GM19324 (cell line): ENCODE data around the gene ARRDC4.

ENCODE experiments used
- ATAC-seq: cut with Tn5 transposase; IDR thresholded peaks from one replicate; pipeline ENCODE4 v1.9.1; 2021; ENCODE audit warnings: mild to moderate bottlenecking, moderate library complexity; ENCODE audit not compliant: unreplicated experiment, low FRiP score

ARRDC4 gene

GRCh38 chr15:97995192-97995591, 34.7 kb downstream of the ARRDC4 start:
- no peak for ATAC-seq

DNA sequence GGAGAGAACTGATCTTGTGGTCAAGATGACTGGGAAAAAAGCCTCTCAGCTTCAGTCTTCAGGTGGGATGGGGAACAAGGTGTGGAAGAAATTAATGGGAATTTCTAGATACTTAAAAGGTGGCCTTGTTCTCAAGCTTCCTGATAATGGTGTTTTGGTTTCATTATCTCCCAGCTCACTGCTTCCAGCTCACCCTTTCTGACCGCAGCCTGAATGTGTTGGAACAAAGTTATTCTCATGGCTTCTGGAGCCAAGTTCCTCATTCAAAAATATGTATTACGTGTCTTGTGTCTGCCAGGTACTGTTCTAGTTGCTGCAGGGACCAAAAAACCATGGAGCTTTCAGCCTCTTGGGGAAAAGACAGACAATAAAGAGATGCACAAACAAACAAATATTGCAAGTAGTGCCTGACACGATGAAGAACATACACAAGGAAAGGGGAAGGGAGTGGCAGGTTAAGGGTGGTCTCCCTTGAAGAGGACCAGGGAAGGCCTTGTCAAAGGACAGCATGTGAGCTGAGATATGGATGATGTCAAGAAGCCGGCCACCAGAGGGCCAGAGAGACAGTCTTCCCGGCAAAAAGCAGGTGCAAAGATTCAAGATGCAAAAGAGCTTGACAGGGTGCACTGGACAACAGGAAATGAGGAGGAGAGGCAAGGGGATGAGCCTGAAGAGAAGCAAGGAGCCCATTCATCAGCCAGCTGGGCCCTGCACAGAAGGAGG, 35.5 kb downstream of the ARRDC4 start:
- ATAC-seq: no peak

GRCh38 chr15:97998307-97999071, 38.0 kb downstream of the ARRDC4 start:
- ATAC-seq: no peak

DNA sequence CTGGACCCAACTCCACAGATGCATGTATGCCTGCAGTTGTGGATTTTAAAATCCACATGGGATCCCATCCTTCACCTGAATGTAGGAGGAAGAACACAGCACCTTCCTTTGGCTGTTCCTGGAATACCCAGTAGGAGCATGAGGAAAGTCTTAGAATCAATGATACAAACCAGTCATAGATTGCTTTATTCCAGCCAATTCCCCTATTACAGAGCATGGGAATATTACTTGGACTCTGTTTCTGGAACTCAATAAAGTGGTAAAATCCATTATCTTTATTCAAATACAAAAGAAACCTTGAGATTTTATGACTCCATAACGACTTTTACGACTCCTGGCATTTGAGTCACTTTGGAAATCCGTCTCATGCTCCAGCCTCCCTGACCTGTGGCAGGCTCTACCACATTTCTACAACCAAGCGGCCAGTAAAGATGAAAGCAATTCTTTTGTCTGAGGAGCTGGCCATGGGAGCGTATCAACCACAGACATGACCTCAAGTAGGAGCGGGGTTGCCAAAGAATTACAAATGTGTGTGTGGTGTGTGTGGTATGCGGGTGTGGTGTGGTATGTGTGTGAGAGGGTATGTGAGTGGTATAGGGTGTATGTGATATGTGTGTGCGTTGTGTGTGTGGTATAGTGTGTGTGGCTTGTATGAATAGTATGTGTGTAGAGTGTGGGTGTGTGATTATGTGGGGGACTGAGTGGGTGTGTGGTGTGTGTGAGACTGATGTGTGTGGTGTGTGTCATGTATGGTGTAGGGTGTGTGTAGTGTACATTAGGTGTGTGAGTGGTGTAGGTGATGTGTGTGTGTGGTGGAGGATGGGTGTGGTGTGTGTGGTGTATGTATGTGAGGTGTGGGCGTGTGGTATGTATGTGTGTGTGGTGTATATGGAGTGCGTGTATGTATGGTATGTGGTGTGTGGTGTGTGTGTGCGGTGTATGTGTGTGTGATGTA, 40.0 kb downstream of the ARRDC4 start:
- no peak for ATAC-seq

DNA sequence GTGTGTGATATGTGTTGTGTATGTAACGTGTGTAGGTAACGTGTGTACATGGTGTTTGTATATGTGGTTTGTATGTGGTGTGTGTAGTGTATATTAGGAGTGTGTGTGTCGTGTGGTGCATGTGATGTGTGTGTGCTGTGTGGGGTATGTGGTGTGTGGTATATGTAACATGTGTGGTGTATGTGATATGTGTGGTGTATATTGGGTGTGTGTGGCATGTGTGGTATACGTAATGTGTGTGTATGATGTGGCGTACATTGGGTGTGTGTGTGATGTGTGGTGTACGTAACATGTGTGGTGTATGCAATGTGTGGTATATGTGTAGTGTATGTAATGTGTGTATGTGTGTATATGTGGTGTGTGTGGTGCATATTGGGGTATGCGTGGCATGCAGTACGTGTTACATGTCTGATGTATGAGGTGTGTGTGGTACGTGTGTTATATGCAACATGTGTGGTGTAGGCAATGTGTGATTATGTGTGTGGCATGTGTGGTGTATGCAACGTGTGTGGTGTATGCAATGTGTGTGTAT, 41.2 kb downstream of the ARRDC4 start:
- ATAC-seq: no peak

DNA sequence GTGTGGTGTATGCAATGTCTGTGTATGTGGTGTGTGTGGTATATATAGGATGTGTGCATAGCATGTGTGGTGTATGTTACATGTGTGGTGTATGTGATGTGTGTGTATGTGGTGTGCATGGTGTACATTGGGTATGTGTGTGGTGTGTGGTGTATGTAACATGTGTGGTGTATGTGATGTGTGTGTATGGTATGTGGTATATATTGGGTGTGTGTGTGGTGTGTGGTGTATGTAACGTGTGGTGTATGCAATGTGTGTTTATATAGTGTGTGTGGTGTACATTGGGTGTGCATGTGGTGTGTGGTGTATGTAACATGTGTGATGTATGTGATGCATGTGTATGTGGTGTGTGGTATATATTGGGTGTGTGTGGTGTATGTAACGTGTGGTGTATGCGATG, 41.9 kb downstream of the ARRDC4 start:
- ATAC-seq: no peak

- no peak for ATAC-seq
Observed at GRCh38 chr15:98002866-98003265, 42.4 kb downstream of the ARRDC4 start.

GRCh38 chr15:98003518-98003917, 43.0 kb downstream of the ARRDC4 start:
- no peak for ATAC-seq

DNA sequence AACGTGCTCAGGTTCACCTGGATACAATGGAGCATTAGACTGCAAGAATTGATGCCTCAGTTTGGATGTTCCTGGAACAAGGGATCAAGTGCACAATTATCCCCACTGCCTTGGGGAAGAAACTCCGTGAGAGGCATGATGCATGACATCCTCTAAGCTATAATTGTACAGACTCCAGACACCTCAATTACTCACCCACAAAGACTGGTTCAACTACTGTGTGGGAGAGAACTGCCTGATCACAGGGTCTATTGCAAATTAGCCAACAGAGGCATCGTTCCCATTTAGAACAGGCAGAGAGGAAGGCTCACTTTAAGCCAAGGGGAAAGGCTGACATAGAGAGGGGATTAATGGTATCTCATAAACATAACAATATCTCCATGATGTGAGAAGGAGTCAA, 43.5 kb downstream of the ARRDC4 start:
- no peak for ATAC-seq

DNA sequence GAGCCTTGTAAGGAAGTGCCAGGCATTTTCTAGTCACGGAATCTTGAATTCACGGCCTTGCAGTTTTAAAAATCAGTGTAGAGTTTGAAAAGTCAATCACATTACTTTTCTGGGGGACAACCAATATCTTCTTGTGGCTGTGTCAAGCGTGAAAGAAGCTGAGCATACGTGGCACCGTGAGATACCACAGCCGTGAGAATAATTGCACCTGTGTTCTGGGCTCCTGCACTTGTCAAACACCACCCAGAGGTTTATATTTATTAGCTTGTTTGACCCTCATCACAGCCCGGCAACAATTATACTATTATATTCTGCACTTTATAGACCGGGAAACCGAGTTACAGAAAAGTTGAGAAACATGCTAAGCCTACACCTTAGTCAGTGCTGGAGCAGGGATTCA, 45.2 kb downstream of the ARRDC4 start:
- ATAC-seq: no peak

GRCh38 chr15:98009169-98009568, 48.7 kb downstream of the ARRDC4 start:
- ATAC-seq: no peak

GRCh38 chr15:98009971-98010370, 49.5 kb downstream of the ARRDC4 start:
- ATAC-seq: no peak

DNA sequence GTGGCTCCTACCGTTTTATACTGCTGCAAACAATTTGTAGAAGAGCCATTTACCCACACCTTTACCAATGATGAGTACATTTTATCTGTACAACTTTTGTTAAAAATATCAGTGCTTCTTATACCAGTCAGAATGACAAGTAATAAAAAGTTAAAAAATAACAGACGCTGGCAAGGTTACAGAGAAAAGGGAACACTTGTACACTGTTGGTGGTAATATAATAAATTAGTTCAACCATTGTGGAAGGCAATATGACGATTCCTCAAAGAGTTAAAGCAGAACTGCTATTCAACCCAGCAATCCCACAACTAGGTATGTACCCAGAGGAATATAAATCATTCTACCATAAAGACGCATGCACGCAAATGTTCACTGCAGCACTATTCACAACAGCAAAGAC, 51.9 kb downstream of the ARRDC4 start:
- ATAC-seq: no peak

DNA sequence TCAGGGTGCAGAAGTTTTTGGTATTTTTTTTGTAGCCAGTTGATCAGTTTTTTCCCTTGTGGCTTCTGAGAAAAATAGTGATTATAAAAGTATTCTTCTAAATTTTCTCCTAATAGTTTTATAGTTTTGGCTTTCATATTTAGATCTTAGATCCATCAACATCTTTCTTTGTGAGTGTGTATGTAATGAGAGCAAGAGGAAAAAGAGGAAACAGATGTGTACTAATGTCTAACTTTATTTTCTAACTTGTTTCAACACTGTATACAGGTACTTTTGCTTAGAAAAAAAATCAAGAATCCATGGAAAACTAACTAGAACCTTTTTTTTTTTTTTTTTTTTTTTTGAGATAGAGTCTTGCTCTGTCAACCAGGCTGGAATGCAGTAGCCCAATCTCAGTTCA, 53.1 kb downstream of the ARRDC4 start:
- ATAC-seq: no peak

DNA sequence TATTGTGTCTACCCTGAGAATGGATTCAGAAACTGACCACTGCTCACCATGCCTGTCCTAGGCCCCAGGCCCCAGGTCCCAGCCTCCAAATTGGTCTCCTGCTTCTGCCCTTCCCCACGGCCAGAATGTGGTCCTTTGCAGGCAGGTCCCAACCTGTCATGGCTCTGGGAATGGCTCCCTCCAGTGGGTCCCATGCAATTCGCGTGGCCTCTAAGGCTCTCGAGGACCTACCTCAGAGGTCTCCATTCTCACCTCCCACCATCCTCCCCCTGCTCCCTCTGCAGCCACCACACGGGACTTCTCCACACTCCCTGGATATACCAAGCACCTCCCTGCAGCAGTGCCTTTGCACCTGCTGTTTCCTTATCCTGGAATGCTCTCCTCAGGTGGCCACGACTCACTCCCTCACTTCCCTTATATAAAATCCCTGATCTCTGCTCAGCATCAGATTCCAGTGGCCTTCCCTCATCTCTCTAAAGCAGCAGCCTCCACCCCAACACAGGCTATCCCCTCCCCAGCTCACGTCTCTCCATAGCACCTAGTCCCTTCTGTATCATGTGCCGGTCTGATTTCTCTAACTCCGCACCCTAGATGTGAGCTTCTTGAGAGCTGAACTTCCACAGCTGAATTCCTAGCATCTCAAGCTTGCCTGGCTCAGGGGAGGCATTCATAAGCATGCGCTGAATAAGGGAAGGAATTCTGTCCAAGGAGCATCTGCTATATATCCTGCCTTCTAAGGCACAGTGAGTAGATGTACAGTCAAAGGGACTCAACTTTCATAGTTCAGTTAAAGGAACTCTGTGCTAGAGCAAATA, 56.9 kb downstream of the ARRDC4 start:
- no peak for ATAC-seq

- no peak for ATAC-seq
Observed at GRCh38 chr15:98018761-98019351, 58.4 kb downstream of the ARRDC4 start.
